SK-N-MC (cell line): ENCODE results near the gene SGMS1.

Experiments
- EZH2 ChIP-seq: fragments of 200-600 bp; sonication (generic); IDR thresholded peaks from one replicate; pipeline ENCODE4 v1.6.1; 2017; ENCODE audit warnings: antibody characterized with exemption
- POLR2AphosphoS5 ChIP-seq: IDR thresholded peaks from 2 replicates; pipeline ENCODE4 v1.6.1; 2012; ENCODE audit warnings: mild to moderate bottlenecking, low read depth, low read length, borderline replicate concordance

- TF ChIP-seq POLR2AphosphoS5 (no peak), EZH2 (no peak)
Measured at GRCh38 chr10:50498465-50498864, 125.3 kb downstream of the SGMS1 start.
